Measurements from ENCODE around the gene CCDC102A. TPM values are rescaled to one million over a fixed set of nuclear protein-coding genes. Genes with fewer than 3 reads are reported as not detected.

The CCDC102A gene
- total and polyA plus RNA-seq, 11 donors = 3.3 to 17.0 (median 6.8) TPM

DNA sequence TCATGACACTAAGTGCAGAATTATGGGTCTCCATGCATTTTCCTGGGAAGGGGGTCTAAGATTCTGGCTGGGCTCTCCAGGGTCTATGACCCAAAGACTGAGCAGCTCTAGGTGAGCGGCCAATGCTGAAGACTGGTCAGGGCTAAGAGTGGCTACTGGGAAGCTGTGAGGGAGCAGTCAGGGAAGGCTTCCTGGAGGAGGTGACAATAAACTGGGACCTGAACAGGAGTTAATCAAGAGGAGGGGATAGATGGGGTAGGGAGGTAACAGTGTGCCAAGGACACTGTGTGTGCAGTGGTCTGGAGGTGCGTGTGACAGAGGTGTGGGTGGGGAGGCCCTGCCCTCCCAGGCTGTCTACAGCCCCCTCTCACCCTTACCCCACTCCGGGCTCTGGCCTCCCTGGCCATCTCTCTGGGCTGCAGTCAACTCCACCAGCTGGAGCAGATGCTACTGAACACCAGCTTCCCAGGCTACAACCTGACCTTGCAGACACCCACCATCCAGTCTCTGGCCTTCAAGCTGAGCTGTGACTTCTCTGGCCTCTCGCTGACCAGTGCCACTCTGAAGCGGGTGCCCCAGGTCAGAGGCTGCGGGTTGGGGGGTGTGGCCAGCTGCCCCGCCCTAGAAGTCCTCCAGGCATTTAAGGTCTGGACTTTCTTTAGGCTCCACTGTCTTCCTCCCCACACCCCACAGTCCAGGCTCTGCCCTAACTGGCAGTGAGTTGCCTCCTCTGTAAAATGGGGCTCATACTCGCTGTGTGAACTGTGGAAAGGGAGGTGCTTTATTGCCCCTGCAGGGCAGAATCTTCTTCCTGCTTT is 26.5 kb upstream of the CCDC102A start:
- intact Hi-C loops (cut with DNase I) = no loop called here
- WGBS, 4 donors = 67 to 79% (median 74%) methylated on average over 8 of the region's 8 CpGs
- H3K4me3 ChIP-seq = no peak overlapping the region
- H3K27me3 ChIP-seq = peaks cover 0 to 4% (median 0%) of the 10 kb centered on the region in 9 donors
- no peak overlapping the region for H3K27ac ChIP-seq
- DNase-seq (no peak), ATAC-seq (no peak)
- peaks cover 0 to 20% (median 4%) of the 10 kb centered on the region in 12 donors for H3K9me3 ChIP-seq
- H3K36me3 ChIP-seq = no peaks in the 10 kb centered on the region
- no peaks in the 10 kb centered on the region for H3K4me1 ChIP-seq
- TF ChIP-seq, protein P1, sequence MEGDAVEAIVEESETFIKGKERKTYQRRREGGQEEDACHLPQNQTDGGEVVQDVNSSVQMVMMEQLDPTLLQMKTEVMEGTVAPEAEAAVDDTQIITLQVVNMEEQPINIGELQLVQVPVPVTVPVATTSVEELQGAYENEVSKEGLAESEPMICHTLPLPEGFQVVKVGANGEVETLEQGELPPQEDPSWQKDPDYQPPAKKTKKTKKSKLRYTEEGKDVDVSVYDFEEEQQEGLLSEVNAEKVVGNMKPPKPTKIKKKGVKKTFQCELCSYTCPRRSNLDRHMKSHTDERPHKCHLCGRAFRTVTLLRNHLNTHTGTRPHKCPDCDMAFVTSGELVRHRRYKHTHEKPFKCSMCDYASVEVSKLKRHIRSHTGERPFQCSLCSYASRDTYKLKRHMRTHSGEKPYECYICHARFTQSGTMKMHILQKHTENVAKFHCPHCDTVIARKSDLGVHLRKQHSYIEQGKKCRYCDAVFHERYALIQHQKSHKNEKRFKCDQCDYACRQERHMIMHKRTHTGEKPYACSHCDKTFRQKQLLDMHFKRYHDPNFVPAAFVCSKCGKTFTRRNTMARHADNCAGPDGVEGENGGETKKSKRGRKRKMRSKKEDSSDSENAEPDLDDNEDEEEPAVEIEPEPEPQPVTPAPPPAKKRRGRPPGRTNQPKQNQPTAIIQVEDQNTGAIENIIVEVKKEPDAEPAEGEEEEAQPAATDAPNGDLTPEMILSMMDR (IDR thresholded peaks at IDR 0.05) = no peak
- TF ChIP-seq POLR2A (IDR thresholded peaks at IDR 0.05) = no peak

DNA sequence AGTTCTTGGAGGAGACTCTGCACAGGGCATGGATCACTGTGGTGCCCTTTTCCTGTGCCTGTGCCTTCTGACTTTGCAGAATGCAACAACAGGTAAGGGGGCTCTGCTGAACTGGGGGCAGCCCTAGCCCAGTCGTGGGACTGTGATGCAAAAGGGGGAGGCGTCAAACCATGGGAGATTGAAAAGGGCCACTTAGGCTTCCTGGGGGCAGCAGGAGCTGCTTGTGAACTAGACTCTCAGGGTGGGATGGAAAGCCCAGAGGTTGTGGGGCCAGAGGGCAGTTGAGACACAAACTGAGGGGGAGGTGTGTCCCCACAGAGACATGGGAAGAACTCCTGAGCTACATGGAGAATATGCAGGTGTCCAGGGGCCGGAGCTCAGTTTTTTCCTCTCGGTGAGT is 25.7 kb upstream of the CCDC102A start:
- WGBS, 4 donors = 88 to 94% (median 93%) methylated on average over 4 of the region's 4 CpGs
- TF ChIP-seq, protein P1 (IDR thresholded peaks at IDR 0.05) = no peak
- TF ChIP-seq POLR2A (IDR thresholded peaks at IDR 0.05) = no peak
- DNase-seq (no peak), ATAC-seq (no peak)
- Histone ChIP-seq H3K4me3 (no peak overlapping the region), H3K4me1 (no peaks in the 10 kb centered on the region), H3K27me3 (peaks cover 0 to 4% (median 0%) of the 10 kb centered on the region in 9 donors), H3K27ac (no peak overlapping the region), H3K9me3 (peaks cover 0 to 20% (median 4%) of the 10 kb centered on the region in 12 donors), H3K36me3 (no peaks in the 10 kb centered on the region)
- intact Hi-C loops (cut with DNase I) = no loop called here

DNA sequence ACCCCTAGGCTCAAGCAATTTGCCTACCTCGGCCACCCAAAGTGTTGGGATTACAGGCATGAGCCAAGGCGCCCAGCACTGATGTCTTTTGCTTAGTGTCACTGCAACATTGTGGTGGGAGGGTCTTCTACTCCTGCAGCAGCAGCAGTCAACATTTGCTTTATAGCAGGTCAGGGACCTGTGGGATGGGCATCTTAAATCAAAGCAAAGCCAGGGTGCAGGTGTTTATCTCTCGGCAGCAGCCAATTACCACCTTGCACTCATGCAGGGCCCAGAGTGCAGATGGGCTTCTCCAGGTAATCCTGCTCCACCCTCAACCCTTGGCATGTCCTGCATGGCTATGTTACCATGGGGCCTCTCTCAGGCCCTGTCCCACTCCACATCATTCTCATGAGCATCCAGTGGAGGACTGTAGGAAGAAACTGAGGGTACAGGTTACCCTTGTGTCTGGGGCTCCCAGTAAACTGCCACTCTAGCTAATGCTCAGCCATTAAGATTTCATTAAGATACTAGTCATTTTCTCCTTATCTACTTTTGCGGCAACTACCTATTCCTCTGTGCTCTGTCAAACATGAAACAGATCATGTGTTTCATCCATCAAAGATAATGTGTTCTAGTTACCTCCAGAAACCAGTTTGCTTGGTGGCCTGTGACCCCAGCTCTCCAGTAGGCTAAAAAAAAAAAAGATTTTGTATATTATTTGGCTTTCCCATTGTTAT is 22.9 kb upstream of the CCDC102A start:
- no peak for ATAC-seq
- Histone ChIP-seq H3K4me1 (no peaks in the 10 kb centered on the region), H3K4me3 (no peak overlapping the region), H3K36me3 (no peaks in the 10 kb centered on the region), H3K9me3 (peaks cover 0 to 20% (median 6%) of the 10 kb centered on the region in 12 donors), H3K27me3 (peaks cover 0 to 4% (median 0%) of the 10 kb centered on the region in 9 donors), H3K27ac (no peak overlapping the region)
- 81 to 86% (median 84%) methylated on average over 4 of the region's 4 CpGs for WGBS, 4 donors
- TF ChIP-seq, protein P1 (IDR thresholded peaks at IDR 0.05) = no peak
- no peak for TF ChIP-seq POLR2A (IDR thresholded peaks at IDR 0.05)
- no peak for DNase-seq
- intact Hi-C loops (cut with DNase I) = no loop called here

DNA sequence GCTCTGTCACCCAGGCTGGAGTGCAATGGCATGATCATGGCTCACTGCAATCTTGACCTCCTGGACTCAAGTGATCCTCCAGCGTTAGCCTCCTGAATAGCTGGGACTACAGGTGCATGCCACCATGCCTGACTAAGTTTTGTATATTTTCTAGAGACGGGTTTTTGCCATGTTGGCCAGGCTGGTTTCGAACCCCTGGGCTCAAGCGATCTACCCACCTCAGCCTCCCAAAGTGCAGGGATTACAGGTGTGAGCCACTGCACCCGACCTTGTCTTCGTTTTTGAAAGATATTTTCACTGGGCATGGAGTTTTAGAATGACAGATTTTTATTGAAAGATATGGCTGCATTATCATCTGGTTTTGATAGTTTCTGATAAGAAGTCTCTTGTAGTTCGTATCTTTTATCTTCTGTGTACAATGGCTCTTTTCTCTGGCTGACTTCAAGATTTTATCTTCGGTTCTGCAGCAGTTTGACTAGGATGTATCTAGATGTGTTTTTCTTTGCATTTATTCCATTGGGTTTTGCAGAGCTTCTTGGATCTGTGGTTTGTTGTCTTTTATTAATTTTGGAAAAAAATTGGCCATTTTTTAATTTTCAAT is 20.7 kb upstream of the CCDC102A start:
- no peak for TF ChIP-seq POLR2A (IDR thresholded peaks at IDR 0.05)
- TF ChIP-seq, protein P1 (IDR thresholded peaks at IDR 0.05) = no peak
- WGBS, 4 donors = 73 to 80% (median 74%) methylated on average over 8 of the region's 8 CpGs
- no peak overlapping the region for H3K4me3 ChIP-seq
- ATAC-seq (no peak), DNase-seq (no peak)
- peaks cover 0 to 21% (median 6%) of the 10 kb centered on the region in 12 donors for H3K9me3 ChIP-seq
- H3K27me3 ChIP-seq = peaks cover 0 to 4% (median 0%) of the 10 kb centered on the region in 9 donors
- H3K4me1 ChIP-seq = no peaks in the 10 kb centered on the region
- intact Hi-C loops (cut with DNase I) = no loop called here
- no peaks in the 10 kb centered on the region for H3K36me3 ChIP-seq
- H3K27ac ChIP-seq = no peak overlapping the region
